ENCODE data around the gene RNF181.

Gene RNF181

GRCh38 chr2:85642725-85643124 is 47.2 kb downstream of the RNF181 start:
- no peak for DNase-seq
- Mint-ChIP-seq H3K9me3 (no peaks in the 10 kb centered on the region), H3K4me3 (no peak overlapping the region), H3K27ac (no peak overlapping the region), H3K36me3 (ENCODE audit: low read depth) (peaks cover 67% of the 10 kb centered on the region), H3K4me1 (no peaks in the 10 kb centered on the region), H3K27me3 (ENCODE audit: low read depth, poor library complexity) (no peaks in the 10 kb centered on the region)
- no peak for TF ChIP-seq CTCF (IDR thresholded peaks at IDR 0.05)

GRCh38 chr2:85644909-85645308 is 49.4 kb downstream of the RNF181 start:
- Mint-ChIP-seq H3K27me3 (ENCODE audit: low read depth, poor library complexity) (no peaks in the 10 kb centered on the region), H3K4me1 (no peaks in the 10 kb centered on the region), H3K27ac (no peak overlapping the region), H3K4me3 (no peak overlapping the region), H3K9me3 (no peaks in the 10 kb centered on the region), H3K36me3 (ENCODE audit: low read depth) (peaks cover 74% of the 10 kb centered on the region)
- TF ChIP-seq CTCF (IDR thresholded peaks at IDR 0.05), result no peak
- DNase-seq, result no peak

- Mint-ChIP-seq H3K27me3 (ENCODE audit: low read depth, poor library complexity) (no peaks in the 10 kb centered on the region), H3K36me3 (ENCODE audit: low read depth) (peaks cover 70% of the 10 kb centered on the region)
These were observed 50.6 kb downstream of the RNF181 start for GRCh38 chr2:85646166-85646565.

More at GRCh38 chr2:85646166-85646565, 50.6 kb downstream of the RNF181 start:
- no peaks in the 10 kb centered on the region for H3K4me1 Mint-ChIP-seq
- TF ChIP-seq CTCF (IDR thresholded peaks at IDR 0.05), result no peak
- H3K4me3 Mint-ChIP-seq, result no peak overlapping the region
- no peaks in the 10 kb centered on the region for H3K9me3 Mint-ChIP-seq
- no peak for DNase-seq
- no peak overlapping the region for H3K27ac Mint-ChIP-seq
